Fibroblast of villous mesenchyme (primary cell): ENCODE results near the gene MCTP1. TPM values are rescaled to one million over a fixed set of nuclear protein-coding genes. Genes with fewer than 3 reads are reported as not detected.
"Not testable (repeated sequence)": the region's sequence is repeated elsewhere in the genome, so short reads cannot be mapped to it uniquely, and the experiment has no call there.

Experiments
- DNase-seq: peaks from one replicate; pipeline ENCODE4 v3.0.0-alpha.2; 2010; ENCODE audit warnings: low read depth
- H3K4me3 ChIP-seq: 2 replicates; pipeline ENCODE4 v1.5.1; 2011; ENCODE audit warnings: low read depth, mild to moderate bottlenecking, low read length
- CTCF ChIP-seq: IDR thresholded peaks from 2 replicates; pipeline ENCODE4 v1.5.1; 2012; ENCODE audit warnings: low read depth, mild to moderate bottlenecking, low read length; ENCODE audit not compliant: insufficient read depth
- total RNA-seq: library from RNA; depleted of rRNA; stranded (reverse); fragments of >200 nt; gene quantifications from 2 replicates; pipeline ENCODE4 v1.2.3, GENCODE V29; 2012

MCTP1 gene
- total RNA-seq, 1 donor: 14.7 TPM

- H3K4me3 ChIP-seq: no peak overlapping the region
- no peak for DNase-seq
- TF ChIP-seq CTCF: no peak
These were observed 266.4 kb downstream of the MCTP1 start for GRCh38 chr5:95018511-95018910.

GRCh38 chr5:95009812-95010211, 275.1 kb downstream of the MCTP1 start:
- no peak overlapping the region for H3K4me3 ChIP-seq
- TF ChIP-seq CTCF: no peak
- no peak for DNase-seq

GRCh38 chr5:95007921-95008597, 276.8 kb downstream of the MCTP1 start:
- no peak for TF ChIP-seq CTCF
- no peak overlapping the region for H3K4me3 ChIP-seq
- no peak for DNase-seq

GRCh38 chr5:95005811-95006210, 279.1 kb downstream of the MCTP1 start:
- TF ChIP-seq CTCF: no peak
- no peak overlapping the region for H3K4me3 ChIP-seq
- DNase-seq: no peak

GRCh38 chr5:94998670-94999069, 286.2 kb downstream of the MCTP1 start:
- no peak for DNase-seq
- TF ChIP-seq CTCF: no peak
- no peak overlapping the region for H3K4me3 ChIP-seq

GRCh38 chr5:94994537-94994936, 290.4 kb downstream of the MCTP1 start:
- not testable (repeated sequence) for H3K4me3 ChIP-seq, DNase-seq

GRCh38 chr5:94993491-94993890, 291.4 kb downstream of the MCTP1 start:
- H3K4me3 ChIP-seq: no peak overlapping the region
- TF ChIP-seq CTCF: no peak
- DNase-seq: no peak
